Stimulated activated CD4-positive, alpha-beta T cell treated with anti-CD3 and anti-CD28 coated beads, Interleukin-2, amount 100 ng/mL, for 24 hours (primary cell): ENCODE measurements around the gene OXER1.

ENCODE experiments used
- DNase-seq, 2 donors: peaks; one replicate each; pipeline ENCODE4 v3.0.0-alpha.2; 2020

Gene OXER1

DNA sequence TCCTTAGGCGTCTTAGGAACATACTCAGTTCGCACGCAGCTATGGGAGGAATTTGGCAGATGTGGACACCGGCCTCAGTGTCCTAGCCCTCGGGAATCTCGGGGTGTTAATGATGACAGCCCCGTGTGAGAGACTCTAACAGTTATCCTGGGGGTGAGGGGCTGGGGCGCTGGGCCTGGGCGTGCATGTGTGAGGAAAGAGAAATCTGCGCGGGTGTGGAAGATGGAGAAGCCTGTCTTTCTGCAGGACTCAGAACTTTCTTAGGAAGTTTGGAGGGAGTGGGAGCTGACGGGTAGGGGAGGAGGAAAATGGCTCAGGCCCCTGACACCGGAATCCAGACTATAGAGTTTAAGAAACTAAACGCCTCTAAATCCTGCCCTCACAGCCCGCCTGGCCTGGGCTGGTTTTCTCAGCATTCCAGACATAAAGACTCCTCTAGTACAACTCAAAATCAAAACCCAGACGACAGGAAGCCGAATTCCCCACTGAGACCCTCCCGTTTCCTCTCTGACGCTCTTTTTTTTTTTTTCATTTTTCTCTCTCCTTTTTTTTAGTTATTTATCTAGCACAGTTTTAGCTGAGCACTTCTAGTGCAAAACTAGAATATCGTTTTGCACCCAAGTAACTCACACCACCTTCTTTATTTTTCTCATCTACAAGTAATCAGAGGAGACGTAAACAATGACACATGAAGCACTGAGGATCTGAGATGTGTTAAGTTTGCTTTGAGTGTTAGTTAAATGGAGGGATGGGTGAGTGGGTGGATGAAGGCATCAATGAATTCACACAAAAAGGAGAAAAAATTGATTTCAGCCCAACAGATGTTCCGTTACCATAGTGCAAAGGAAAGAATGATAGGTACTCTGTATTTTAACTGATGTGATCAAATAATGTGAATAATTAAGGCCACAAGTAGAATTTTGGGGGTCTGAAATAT lies 29.7 kb upstream of the OXER1 start:
- no peak for DNase-seq

DNA sequence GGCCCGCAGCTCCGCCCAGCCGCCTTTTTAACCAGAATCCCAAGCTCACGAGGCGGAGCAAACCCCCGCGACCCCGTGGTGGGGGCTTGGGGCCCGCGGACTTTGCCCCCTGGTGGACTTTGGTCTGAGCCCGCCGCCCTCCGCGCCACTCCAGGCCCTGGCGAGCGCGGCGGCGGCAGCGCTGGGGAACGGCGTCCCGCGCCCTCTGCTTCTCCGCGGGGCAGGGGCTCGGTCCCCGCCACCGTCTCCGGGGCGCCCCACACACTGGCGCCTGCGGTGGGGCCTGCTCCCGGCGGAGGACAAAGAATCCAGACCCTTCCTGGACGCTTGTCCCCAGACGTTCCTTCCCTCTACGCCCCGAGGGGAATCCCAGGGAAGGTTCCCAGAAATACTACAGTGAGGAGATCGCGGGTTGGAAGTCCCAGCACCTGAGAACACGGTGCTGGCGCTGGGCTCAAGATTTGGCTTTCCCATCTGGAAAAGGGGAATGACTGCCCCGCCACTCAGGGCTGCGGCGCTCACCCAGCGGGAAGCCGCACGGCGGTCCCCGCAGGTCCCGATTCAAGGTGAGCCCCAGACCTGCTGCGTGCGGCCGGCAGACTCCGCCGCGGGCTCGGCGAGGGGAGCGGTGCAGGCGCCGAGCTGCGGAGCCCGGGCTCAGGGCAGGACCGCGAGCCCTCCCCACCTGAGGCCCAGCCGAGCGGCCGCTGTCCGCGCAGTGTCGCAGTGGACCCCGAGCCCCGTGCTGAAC lies 28.8 kb upstream of the OXER1 start, which contains the start of gene HAAO:
Gene HAAO (minus strand): TSS at position 1 of the 751 bp plus-strand sequence. CDS start 47 bp downstream, outside the sequence.
- peak in 1 of 2 donors; percentile 22 for DNase-seq

DNA sequence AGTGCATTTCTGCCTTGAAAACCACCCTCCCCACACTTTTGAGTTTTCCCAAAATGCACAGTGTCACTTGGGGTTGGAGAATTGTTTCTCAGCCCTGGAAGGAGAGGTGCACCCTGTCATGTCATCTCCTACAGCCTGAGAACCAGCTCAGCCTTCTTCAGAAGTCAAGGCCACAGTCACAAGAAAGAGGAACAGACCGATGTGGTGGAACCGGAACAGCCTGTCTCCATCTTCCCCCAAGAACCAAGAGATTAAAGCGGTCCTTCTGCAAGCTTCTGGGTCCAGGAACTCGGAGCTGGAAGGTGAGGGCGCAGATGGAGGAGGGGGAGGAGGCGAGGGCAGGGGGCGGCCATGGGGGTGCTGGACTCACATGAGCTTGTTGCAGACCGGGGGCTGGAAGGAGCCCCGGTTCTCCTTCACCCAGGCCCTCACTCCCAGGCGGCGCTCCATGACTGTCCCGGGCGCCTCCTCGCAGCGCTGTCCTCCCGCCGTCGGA lies 28.2 kb upstream of the OXER1 start:
- peak in 1 of 2 donors; percentile 46 for DNase-seq

DNA sequence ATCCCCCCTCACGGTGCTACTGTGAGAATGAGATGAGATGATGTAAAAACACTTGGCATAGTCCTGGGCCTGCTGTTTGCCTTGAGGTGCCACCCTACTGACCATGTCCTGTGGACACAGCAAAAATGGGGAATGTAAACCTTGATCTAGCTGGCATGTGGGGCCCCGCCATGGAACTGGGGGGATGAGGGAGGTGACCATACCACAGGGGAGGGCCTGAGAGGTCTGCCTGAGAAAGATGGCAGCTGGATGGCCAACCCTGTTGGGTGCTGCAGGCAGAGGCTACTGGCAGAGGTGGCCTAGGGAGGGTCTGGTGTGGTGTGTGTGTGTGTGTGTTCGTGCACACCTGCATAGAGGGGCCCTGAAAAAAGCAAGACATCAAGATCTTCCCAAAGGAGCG lies 27.7 kb upstream of the OXER1 start:
- no peak for DNase-seq

DNA sequence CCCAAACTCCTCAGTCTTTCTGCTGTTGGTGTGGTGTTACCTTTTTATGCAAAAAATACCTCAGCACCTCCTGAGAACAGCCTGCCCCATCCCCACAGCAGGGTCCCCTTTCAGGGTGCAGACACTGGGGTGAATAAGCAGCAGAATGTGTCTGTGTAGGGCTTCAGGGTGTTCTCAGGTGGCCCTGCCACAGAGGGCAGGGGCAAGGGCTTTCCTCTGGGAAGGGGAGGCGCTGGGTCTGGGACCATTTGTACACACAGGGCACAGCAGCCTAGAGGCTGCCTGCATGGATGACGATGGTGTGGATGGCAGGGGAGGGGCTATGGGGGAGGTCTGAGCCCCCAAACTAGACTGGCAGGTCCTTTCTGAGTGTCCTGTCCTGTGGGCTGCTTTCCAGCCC lies 25.8 kb upstream of the OXER1 start:
- DNase-seq: no peak

DNA sequence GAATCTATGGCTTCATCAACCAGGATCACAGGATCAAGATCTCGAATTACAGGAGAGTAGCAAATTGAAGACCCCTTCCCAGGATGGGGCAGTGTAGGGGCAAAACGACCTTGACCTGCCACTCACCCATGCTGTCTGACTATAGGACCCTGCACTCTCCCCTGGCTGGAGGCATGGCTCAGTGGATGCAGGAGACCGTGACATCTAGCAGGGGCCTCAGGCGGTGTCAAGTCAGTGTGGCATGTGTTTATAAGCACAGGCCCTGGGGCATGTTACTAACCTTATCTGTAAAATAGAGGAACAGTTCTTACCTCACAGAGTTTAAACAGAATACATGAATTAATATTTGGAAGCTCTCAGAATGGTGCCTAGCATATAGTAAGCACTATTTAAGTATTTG lies 24.9 kb upstream of the OXER1 start:
- DNase-seq: no peak

DNA sequence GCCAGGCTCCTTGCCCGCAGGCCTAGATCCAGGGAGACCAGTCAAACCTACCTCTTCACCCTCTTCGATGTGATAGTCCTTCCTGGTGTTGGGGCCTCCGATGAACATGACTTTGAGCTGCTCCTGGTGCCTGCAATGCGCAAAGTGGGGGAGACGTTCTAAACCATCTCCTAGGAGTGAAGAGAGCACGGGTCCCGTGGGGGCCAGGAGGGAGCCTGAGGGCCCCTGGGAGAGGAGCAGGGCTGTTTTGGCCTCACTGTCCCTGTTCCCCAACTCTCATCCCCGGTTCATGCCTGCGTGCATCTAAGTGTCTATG lies 24.5 kb upstream of the OXER1 start:
- no peak for DNase-seq

DNA sequence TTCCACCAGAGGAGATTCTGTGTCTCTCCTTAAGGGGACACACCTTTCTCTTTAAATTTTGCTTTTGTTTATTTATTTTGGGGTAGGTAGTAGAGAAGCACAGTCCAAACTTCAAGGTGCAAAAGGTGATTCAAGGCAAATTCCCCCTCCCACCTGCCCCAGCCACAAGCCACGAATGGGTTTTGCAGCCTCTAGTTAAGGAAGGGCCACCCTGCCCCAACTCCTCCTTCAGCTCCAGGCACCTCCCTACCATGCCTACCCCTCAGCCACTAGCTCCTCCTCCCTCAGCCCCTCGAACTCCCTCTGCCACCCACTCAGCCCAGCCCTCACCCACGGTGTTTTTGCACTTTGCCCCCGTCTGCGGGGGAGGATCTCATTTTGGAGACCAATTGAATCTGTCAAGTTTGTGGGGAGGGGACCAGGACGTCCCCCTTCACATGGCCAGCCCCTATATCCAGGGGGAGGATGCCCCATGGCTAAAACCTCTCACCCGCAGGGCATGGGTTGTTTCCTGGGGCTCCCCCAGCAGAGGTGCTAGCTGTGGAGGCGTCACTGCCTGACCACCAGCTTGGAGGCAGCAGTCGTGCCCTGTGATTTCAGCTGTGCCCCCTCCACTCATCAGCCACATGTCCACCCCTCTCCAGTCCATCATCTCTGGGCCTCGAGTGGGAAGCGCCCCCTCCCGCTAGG lies 24.0 kb upstream of the OXER1 start:
- DNase-seq: no peak

DNA sequence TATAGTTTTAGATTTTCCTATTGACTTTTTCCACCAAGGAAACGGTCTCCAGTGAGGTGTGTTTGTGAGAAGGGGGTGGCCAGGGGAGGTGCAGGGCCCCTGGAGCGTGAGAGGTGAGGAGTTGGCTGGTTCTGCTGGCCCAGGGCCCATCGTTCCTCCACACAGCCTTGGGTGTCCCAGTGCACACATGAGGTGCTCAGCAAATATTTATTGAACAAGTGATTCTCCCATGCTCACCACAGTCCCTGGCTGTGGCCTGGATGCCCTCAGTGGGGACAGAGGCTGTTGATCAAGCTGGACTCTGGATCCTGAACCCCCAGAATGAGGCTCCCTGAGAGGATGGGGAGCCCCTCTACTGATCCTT lies 23.5 kb upstream of the OXER1 start:
- no peak for DNase-seq

DNA sequence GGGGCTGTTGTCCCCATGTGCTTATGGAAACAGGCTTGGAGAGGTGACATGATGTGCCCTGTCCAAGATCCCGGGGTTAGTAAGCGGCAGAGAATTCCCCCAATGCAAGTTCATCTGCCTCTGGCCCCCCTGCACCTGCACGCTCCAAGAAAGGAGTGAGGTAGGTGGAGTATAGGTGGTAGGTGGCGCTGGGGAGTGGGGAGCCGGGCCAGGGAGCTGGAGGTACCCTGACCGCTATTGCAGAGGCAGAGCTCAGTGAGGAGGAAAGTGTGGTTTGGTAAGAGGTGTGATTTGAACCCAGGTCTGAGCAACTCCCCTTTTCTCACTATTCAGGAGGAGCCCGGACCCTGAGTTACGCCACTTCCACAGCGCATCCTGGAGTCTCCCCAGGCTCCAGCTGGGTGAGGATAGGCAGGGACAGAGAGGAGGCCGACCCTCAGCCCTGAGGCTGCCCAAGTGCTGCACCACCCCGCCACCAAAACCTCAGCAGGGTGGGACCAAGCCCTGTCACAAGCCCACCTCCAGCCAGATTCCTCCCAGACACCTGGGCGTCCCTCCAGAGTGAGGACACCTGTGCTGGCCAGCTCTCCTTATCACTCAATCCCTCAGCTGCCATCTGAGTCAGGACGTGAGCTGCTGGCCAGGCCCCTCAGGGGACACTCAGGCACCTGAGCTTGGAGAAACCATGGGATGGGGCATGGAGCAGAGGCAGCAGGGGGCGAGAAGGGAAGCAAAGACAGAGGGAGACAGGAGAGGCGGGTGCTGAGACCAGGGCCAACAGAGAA lies 22.8 kb upstream of the OXER1 start:
- DNase-seq: no peak

DNA sequence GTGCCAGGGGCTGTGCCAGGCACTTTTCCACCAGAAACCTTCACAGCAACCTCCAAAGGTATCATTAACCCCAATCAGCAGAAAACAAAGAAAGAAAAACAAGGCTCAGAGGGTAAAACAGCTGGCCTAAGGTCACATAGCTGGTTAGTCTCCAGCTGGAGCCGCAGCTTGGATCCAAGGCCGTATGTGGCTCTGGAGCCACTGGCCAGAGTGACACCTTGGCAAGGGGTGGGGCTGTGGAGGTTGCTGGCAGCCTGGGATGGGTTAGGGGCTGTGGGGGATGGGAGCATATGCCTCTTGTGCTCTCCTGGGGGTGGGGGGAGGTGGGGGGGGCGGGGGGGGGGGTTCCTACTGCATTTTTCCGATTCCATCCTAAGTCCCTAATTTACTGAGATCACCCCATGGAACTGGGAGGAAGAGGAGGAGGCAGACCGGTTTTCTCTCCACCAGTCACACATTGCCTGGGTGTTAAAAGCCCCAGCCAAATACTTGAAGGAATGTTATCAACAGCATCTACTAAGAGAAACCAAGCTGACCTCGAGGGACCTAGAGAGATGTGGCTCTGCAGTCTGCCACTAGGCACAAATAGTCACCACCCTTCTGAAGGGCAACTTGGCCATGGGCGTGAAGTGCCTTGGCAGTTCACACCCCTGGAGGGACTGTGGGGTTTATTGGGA lies 20.4 kb upstream of the OXER1 start:
- DNase-seq: no peak

DNA sequence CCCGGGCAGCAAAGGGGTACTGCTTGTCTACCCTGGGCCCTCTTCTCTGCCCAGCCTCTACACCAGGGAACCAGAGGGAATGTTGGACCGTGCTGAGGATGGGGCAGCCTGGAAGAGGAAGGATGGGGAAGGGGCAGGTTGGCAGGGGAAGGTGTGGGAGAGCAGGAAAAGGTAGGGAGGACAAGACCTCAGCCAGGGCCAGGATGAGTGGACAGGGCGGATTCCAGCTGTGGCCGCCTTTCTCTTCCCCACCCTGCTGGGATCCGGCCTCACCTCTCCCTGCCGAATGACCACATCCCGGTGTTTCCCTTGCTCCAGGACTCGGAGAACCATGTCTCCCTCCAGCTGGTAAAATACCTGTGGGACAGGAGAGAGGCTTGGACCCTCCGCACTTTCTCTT lies 19.6 kb upstream of the OXER1 start:
- DNase-seq: no peak

DNA sequence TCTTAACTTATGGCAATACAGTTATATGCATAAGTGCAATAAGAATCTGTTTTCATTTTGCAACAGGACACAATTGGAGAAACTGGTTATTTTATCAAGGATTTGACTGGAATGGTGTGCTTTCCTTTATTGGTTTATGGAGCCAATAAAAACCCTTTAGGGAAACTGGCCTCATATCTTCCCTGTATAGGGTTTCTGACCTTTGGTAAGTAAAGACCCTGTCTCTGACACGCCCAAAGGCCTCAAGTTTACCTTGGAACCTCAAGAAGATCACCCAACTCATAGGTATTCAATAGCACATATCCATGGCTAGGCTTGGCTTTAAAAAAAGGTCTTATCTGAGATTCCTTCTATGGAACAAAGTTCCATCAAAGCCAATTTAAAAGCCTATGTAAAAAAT lies 17.2 kb upstream of the OXER1 start:
- no peak for DNase-seq

DNA sequence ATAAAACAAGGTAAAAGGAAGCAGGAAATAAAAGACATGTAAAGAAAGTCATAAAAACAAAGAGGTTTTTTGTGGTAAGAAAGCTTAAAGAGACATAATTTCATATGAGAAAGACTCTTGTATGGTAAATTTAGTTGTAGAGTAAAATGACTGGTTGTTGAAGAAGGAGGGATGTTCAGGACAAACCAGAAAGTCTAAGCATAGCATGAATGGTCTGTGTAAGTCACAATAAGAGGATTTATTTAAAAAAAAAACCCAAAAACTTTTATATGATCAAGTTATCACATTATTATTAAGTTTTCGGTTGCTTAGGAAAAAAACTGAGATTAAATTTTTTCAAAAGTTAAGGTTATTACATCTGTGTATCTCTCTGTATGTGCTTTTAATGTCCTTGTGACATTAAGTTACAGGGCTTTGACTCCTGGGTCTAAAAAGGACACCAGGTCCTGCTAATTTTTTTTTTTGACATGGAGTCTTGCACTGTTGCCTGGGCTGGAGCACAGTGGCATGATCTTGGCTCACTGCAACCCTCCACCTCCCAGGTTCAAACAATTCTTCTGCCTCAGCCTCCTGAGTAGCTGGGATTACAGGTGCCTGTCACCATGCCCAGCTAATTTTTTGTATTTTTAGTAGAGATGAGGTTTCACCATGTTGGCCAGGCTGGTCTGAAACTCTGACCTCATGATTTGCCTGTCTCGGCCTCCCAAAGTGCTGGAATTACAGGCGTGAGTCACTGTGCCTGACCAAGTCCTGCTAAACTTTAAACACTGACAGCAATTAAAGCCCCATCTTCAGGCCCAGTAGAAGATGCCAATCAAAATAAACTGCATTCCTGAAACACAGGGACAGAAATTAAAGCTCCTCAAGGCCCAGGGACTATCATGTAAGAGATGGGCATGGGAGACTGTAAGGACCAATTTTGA lies 14.2 kb upstream of the OXER1 start:
- DNase-seq: no peak

DNA sequence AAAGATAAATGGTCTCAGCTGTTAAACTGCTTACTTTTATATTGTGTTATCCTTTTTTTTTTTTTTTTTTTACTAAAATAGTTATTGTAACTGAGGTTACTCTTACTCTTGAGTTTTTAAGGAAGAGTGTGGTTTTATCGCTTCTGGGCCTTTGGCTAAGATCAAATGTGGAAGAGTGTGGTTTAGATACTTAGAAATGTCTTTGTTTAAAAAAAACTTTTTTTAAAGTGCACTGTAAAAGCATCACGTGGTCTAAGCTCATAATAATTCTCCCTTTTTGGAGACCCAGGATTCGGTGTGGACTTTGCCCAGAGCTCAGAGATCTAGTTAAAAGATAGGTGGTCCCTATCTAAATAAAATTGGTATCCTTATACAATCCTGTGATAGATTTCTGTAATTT lies 11.9 kb upstream of the OXER1 start:
- no peak for DNase-seq

DNA sequence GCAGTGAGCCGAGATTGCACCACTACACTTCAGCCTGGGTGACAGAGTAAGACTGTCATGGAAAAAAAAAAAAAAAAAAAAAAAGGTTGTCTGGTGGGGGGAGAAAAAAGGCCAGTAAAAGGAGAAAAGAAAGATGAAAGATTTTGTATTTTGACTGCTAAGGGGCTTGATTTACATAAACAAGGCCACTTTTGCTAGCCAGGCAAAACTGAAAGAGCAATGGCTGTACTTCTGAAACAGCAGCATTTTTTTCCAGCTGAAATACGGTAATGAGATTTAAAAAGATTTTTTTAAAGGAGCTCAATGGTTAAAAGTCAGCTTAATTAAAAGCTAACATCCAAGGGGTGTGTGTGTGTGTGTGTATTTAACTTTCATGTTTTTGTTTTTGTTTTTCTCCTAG lies 11.3 kb upstream of the OXER1 start:
- no peak for DNase-seq

DNA sequence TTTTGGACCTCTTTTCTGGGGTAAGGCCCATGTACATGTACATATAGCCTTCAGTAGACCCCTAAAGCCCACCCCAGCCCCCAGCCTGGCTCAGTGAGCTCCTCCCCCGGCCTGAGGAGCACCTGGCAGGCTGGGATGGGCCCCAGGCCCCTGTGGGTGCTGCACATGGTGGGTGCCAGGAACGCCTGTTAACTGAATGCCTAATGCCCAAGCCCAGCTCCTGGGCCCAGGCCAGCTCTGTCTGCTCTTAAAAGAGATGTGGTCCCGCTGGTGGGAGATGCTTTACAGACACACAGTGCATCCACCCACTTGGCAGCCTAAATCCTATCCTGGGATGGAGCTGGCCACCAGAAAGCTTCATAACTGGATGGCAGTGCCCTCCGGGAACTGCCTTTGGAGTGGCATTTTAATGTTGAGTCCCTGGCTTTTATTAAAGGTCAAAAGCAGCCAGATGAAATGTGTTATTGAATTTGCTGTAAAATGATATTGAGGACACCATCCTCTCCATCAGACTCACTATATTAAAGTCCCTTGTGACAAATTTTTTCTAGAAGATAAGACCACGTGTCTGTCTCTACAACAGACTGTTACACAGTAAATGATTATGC lies 7.7 kb upstream of the OXER1 start:
- DNase-seq: no peak

DNA sequence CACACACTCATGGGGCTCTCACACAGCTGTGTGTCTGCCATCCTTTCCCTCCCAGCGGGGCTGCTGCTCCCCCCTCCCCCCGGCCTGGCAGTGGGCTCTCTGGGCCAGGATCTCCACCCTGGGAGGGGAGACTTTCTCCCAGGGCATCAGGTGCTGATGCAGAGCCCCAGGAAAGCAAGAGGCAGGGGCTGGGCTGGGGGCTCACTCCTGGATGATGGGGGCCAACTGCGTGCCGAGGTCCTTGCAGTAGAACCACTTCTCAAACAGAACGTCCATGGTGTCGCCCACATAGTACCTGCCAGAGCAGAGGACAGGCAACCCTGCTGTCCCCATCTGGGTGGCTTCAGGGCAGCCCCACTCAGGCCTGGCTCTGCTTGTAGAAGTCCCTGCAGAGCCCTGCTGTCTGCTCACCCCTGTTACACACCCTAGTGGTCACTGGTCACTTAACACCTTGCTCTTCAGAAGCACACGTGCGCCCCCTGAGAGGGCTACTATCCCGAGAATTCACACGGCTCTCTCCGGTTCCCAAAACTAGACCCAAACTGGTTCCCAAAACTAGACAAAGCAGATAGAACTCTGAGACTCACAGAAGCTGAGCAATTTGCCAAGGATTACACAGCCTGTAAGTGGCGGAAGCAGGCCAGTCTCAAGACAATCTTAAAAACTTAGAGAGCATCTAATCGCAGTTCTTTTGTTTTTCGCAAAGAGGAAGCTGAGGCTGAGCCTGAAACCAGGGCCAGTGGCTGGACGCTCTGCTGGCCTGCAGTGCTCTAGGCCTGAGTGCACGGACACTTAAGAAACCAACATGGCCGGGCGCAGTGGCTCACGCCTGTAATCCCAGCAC lies 6.6 kb upstream of the OXER1 start:
- DNase-seq: no peak

DNA sequence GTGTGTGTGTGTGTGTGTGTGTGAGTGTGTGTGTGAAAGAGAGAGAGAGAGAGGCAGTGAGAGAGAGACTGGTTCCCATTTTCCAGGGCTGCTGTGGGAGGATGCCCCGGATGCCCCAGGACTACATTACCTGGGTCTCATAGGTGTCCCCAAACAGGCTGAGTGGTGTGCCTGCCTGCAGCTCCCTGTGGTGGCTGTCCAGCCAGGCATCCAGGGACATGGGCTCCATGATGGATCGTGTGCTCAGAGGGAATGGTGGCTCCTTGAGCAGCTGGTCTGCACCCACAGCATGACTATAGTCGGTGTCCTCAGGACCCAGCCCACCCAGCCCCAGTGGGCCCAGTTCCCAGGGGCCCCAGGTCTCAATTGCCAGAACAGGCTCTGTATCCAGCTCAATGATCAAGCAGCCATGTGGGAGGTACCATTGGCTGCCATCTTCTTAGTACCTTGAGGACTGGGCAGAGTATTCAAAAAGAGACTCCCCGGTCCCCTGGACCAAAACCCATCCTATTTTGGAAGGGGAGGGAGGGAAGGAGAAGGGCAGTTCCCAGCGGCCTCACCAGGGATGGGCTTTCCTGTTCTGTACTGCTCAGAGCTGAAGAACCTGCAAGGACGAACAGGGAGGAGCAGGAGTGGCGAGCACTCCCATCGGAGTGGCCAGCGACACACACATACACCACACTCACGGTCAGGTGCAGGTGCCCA lies 5.8 kb upstream of the OXER1 start:
- no peak for DNase-seq
